K562 (cell line): ENCODE measurements around the gene SERPINE3. TPM values are rescaled to one million over a fixed set of nuclear protein-coding genes. Genes with fewer than 3 reads are reported as not detected.

Experiments used
- ATAC-seq: fragments of 200-7000 bp; cut with Tn5 transposase; 3 replicates; pipeline ENCODE4 v1.9.1; 2020; ENCODE audit warnings: moderate library complexity
- BruUV-seq: library from RNA; stranded (reverse); fragments of 400-500 nt; replicated peaks from 2 replicates; lab custom pipeline; 2021; lab: Mats Ljungman, UMichigan
- CTCF ChIA-PET: fragments of 300-600 bp; formaldehyde crosslinking; extraction: SDS; loops from one replicate; lab custom pipeline; 2021; ENCODE audit warnings: low intra/inter-chr PET ratio; lab: Yijun Ruan, JAX
- POLR2A ChIA-PET: fragments of 300-600, 350-650 bp; sonication (Branson Sonifier 250); formaldehyde crosslinking; extraction: SDS; loops from one replicate; lab custom pipeline; 2021; ENCODE audit warnings: antibody characterized with exemption, inconsistent platforms; lab: Yijun Ruan, JAX
- DNase-seq, 4 experiments: peaks; one replicate each; pipeline versions ENCODE4 v3.0.0 to v3.0.0-alpha.2; 2011 to 2018; ENCODE audit warnings: low spot score in 3 of 4, mixed read lengths in 3 of 4; ENCODE audit errors: extremely low read depth in 1 of 4
- FAIRE-seq: peaks from 2 replicates; lab custom pipeline; 2011; peaks lifted over from hg19 to GRCh38; lab: Jason Lieb, UNC
- H2AFZ ChIP-seq: 2 replicates; pipeline ENCODE4 v1.6.0; 2011; ENCODE audit warnings: low read depth, low read length, control low read depth, inconsistent platforms
- H3K27ac ChIP-seq: fragments of 200-600 bp; 3 replicates; pipeline ENCODE4 v1.8.0; 2011; ENCODE audit warnings: low read depth, mild to moderate bottlenecking, control low read depth, inconsistent platforms, low read length, moderate library complexity, mixed read lengths; ENCODE audit errors: extremely low read depth
- H3K27me3 ChIP-seq, 2 experiments: fragments of 300-600 bp in 1 of 2; 2 replicates in 1 of 2; 3 replicates in 1 of 2; pipeline versions ENCODE4 v1.6.0 to v1.8.0; 2011; ENCODE audit warnings: inconsistent platforms in 2 of 2, low read length in 2 of 2, mild to moderate bottlenecking in 1 of 2, mixed read lengths in 1 of 2, moderate library complexity in 1 of 2; ENCODE audit not compliant: control insufficient read depth in 2 of 2, insufficient read depth in 2 of 2
- H3K36me3 ChIP-seq: fragments of 300-600 bp; 3 replicates; pipeline ENCODE4 v1.8.0; 2011; ENCODE audit warnings: mild to moderate bottlenecking, low read length, inconsistent platforms; ENCODE audit not compliant: control insufficient read depth, insufficient read depth
- H3K4me1 ChIP-seq, 2 experiments: fragments of 200-600 bp in 1 of 2; replicated peaks in 1 of 2; 2 replicates in 1 of 2; 3 replicates in 1 of 2; pipeline versions ENCODE4 v1.5.1 to v1.8.0; 2011; ENCODE audit warnings: inconsistent platforms in 2 of 2, low read length in 2 of 2, mild to moderate bottlenecking in 1 of 2, mixed read lengths in 1 of 2, moderate library complexity in 1 of 2; ENCODE audit not compliant: control insufficient read depth in 2 of 2, insufficient read depth in 2 of 2
- H3K4me2 ChIP-seq: 2 replicates; pipeline ENCODE4 v1.6.1; 2011; ENCODE audit warnings: low read length, control low read depth, inconsistent platforms, mixed read lengths; ENCODE audit not compliant: insufficient read depth
- H3K4me3 ChIP-seq: fragments of 200-600 bp; sonication (generic), shearing (Covaris generic); 2 replicates; pipeline ENCODE4 v1.5.1; 2016; ENCODE audit warnings: control low read depth, inconsistent platforms
- H3K79me2 ChIP-seq: fragments of 200-600 bp; 3 replicates; pipeline ENCODE4 v1.8.0; 2011; ENCODE audit warnings: low read length, inconsistent platforms; ENCODE audit not compliant: control insufficient read depth, insufficient read depth
- H3K9ac ChIP-seq, 2 experiments: 2 replicates each; pipeline versions ENCODE4 v1.6.0 to v1.6.1; 2011; ENCODE audit warnings: low read depth in 2 of 2, low read length in 2 of 2, control low read depth in 1 of 2, inconsistent platforms in 1 of 2, mild to moderate bottlenecking in 1 of 2, mixed read lengths in 1 of 2; ENCODE audit not compliant: insufficient read depth in 1 of 2
- H3K9me1 ChIP-seq: one replicate; pipeline ENCODE4 v1.6.0; 2011; ENCODE audit warnings: inconsistent platforms, mild to moderate bottlenecking, low read length, moderate library complexity; ENCODE audit not compliant: control insufficient read depth, insufficient read depth
- H3K9me3 ChIP-seq: replicated peaks from 2 replicates; pipeline ENCODE4 v1.5.1; 2011; ENCODE audit warnings: low read depth, low read length, inconsistent platforms; ENCODE audit not compliant: control insufficient read depth, insufficient read depth
- H4K20me1 ChIP-seq: replicated peaks from 2 replicates; pipeline ENCODE4 v1.6.1; 2011; ENCODE audit warnings: low read length, inconsistent platforms, mixed read lengths; ENCODE audit not compliant: control insufficient read depth, insufficient read depth
- ATF6 ChIP-seq: sonication (generic); formaldehyde crosslinking; IDR thresholded peaks from 2 replicates; pipeline ENCODE4 v1.4.0; 2020; ENCODE audit warnings: mild to moderate bottlenecking, missing genetic modification reagents
- CBFA2T3 ChIP-seq: fragments of 450-650 bp; IDR thresholded peaks from 2 replicates; pipeline ENCODE4 v1.6.1; 2017
- ELF2 ChIP-seq: fragments of 250-450 bp; sonication (Bioruptor Pico); IDR thresholded peaks from 2 replicates; pipeline ENCODE4 v1.5.0; 2021; ENCODE audit warnings: mild to moderate bottlenecking
- HMG20A ChIP-seq: fragments of 450-650 bp; formaldehyde crosslinking; conservative IDR thresholded peaks from 2 replicates; pipeline ENCODE4 v1.4.0; 2020; ENCODE audit warnings: mild to moderate bottlenecking, mixed read lengths
- RCOR1 ChIP-seq, 2 experiments: IDR thresholded peaks; 2 replicates each; pipeline ENCODE4 v1.6.1; 2012; ENCODE audit warnings: low read depth in 2 of 2, low read length in 2 of 2, borderline replicate concordance in 1 of 2, improper control_type of control experiment in 1 of 2
- SMAD3 ChIP-seq: fragments of 450-650 bp; formaldehyde crosslinking; conservative IDR thresholded peaks from 2 replicates; pipeline ENCODE4 v1.4.0; 2020; ENCODE audit warnings: mild to moderate bottlenecking
- ZNF212 ChIP-seq: fragments of 450-650 bp; formaldehyde crosslinking; IDR thresholded peaks from 2 replicates; pipeline ENCODE4 v1.4.0; 2020; ENCODE audit warnings: mild to moderate bottlenecking
- ZNF217 ChIP-seq: sonication (generic); formaldehyde crosslinking; IDR thresholded peaks from 2 replicates; pipeline ENCODE4 v1.8.0; 2022; ENCODE audit warnings: mild to moderate bottlenecking, missing genetic modification reagents
- in situ Hi-C: fragments of 300-500 bp; cut with MboI; formaldehyde crosslinking; loops from 4 replicates; pipeline ENCODE4 v1.15.0; 2018; ENCODE audit warnings: inconsistent platforms, mixed read lengths
- intact Hi-C: fragments of 100-400 bp; cut with micrococcal nuclease; formaldehyde crosslinking; loops from 2 replicates; pipeline ENCODE4 v1.14.2; 2022
- polyA plus RNA-seq, 8 experiments: library from polyadenylated mRNA; depleted of rRNA in 4 of 8; stranded (reverse) in 5 of 8; unstranded in 3 of 8; fragments of >200 nt; fragmentation: Nextera tagmentation in 2 of 8; fragmentation: Illumina TruSeq in 1 of 8; extraction: Ambion mirVana in 2 of 8; extraction: Trizol in 1 of 8; gene quantifications; 2 replicates each; pipeline versions ENCODE4 v1.2.1 to v1.2.3, GENCODE V29; 2011 to 2014; ENCODE audit warnings: inconsistent platforms in 1 of 8, missing spikeins in 1 of 8
- total RNA-seq, 7 experiments: library from RNA; depleted of rRNA in 6 of 7; stranded (reverse); fragments of >200 nt in 6 of 7; fragmentation: Illumina TruSeq in 2 of 7; extraction: Trizol in 2 of 7; gene quantifications; 2 replicates each; pipeline versions ENCODE4 v1.2.1 to v1.2.3, GENCODE V29; 2011 to 2021; ENCODE audit warnings: low replicate concordance in 1 of 7
- TF ChIP-seq, protein P1 (sequence below): fragments of 250-450 bp; sonication (Bioruptor Pico); IDR thresholded peaks from 2 replicates; pipeline ENCODE4 v1.4.0; 2020; ENCODE audit warnings: mild to moderate bottlenecking
- TF ChIP-seq, protein P2 (sequence below): IDR thresholded peaks from 3 replicates; pipeline ENCODE4 v1.6.1; 2011; ENCODE audit warnings: borderline replicate concordance, mild to moderate bottlenecking; ENCODE audit not compliant: insufficient read length, insufficient read depth

SERPINE3 gene
- total and polyA plus RNA-seq, 9 of the 15 experiments (the other 6 are each of a cell fraction or from before 2014, with no cell fraction given), result not detected

DNA sequence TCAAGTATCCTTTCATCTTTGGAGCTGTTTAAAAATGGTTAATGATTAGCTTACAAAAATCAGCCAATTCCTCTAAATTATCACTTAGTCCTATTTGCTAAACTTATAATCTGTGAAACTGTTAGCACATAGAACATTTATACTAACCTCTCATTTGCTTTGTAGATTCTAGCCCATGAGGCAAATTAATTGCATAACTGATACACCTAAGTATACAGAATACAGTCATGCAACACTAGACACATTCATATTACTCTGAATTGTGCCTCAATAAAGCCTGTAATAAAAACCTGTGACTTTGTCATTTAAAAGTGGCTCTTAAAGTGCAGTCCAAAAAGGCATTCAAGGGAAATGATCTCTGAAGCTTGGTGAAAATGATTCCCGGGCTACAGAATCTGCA lies 21.0 kb downstream of the SERPINE3 start (continued):
- TF ChIP-seq, protein P1, sequence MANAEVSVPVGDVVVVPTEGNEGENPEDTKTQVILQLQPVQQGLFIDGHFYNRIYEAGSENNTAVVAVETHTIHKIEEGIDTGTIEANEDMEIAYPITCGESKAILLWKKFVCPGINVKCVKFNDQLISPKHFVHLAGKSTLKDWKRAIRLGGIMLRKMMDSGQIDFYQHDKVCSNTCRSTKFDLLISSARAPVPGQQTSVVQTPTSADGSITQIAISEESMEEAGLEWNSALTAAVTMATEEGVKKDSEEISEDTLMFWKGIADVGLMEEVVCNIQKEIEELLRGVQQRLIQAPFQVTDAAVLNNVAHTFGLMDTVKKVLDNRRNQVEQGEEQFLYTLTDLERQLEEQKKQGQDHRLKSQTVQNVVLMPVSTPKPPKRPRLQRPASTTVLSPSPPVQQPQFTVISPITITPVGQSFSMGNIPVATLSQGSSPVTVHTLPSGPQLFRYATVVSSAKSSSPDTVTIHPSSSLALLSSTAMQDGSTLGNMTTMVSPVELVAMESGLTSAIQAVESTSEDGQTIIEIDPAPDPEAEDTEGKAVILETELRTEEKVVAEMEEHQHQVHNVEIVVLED (CRISPR knock-in tag), result no peak
- no peak for TF ChIP-seq SMAD3 (CRISPR knock-in tag)
- TF ChIP-seq CBFA2T3, result no peak
- TF ChIP-seq ATF6 (CRISPR knock-in tag), result no peak
- TF ChIP-seq, protein P2, sequence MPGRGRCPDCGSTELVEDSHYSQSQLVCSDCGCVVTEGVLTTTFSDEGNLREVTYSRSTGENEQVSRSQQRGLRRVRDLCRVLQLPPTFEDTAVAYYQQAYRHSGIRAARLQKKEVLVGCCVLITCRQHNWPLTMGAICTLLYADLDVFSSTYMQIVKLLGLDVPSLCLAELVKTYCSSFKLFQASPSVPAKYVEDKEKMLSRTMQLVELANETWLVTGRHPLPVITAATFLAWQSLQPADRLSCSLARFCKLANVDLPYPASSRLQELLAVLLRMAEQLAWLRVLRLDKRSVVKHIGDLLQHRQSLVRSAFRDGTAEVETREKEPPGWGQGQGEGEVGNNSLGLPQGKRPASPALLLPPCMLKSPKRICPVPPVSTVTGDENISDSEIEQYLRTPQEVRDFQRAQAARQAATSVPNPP, result no peak
- no peak for TF ChIP-seq ELF2 (CRISPR knock-in tag)
- TF ChIP-seq HMG20A, result no peak

DNA sequence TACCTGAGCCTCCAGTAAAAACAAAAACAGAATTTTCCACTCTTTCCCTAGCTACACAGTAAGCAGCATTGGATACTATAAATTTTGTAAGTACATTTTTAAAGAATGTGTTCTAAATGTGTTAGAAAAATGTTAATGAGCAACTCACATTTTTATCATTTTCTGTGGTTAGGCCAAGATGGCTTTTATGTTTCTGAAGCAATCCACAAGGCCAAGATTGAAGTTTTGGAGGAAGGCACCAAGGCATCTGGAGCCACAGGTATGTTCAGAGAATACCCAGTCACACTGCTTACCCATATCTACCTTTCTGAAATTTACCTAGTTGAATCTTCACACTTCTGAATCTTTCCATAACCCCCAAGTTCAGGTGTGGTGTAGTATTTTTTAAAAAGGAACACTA lies 21.6 kb downstream of the SERPINE3 start:
- TF ChIP-seq RCOR1 (IDR thresholded peaks at IDR 0.05; ENCODE audit: borderline replicate concordance in 1 of 2, low read depth in 2 of 2, low read length in 2 of 2), result no peak
- TF ChIP-seq ZNF212, result no peak
- no peak for TF ChIP-seq ZNF217
- TF ChIP-seq, all 486 proteins: peak for 0
- FAIRE-seq, result no peak
- Histone ChIP-seq H3K9me1 (no peaks in the 10 kb centered on the region), H3K9ac (no peak overlapping the region), H3K4me2 (no peak overlapping the region), H3K9me3 (no peaks in the 10 kb centered on the region), H3K4me3 (no peak overlapping the region), H4K20me1 (no peaks in the 10 kb centered on the region), H3K27me3 (no peaks in the 10 kb centered on the region), H2AFZ (no peak overlapping the region), H3K4me1 (no peaks in the 10 kb centered on the region; a peak in 1 of 5 replicates), H3K27ac (no peak overlapping the region), H3K79me2 (no peaks in the 10 kb centered on the region), H3K36me3 (peaks cover 34% of the 10 kb centered on the region; the same call in 1 of the 3 replicates)
- no peak for DNase-seq
- ChIA-PET CTCF (no interaction called here), POLR2A (no interaction called here)
- ATAC-seq, result no peak
- BruUV-seq, result no TSS peak
- in situ Hi-C loops, result no loop called here
- intact Hi-C loops, result no loop called here
